GM12891 (cell line): ENCODE results near the gene TFDP1.

Source experiments
- POLR2A ChIP-seq: IDR thresholded peaks from 2 replicates; pipeline ENCODE4 v1.6.1; 2011; ENCODE audit warnings: low read depth, low read length, control low read depth
- POLR2AphosphoS5 ChIP-seq: IDR thresholded peaks from 2 replicates; pipeline ENCODE4 v1.6.1; 2011; ENCODE audit warnings: low read depth, low read length, control low read depth
- SPI1 ChIP-seq: IDR thresholded peaks from 2 replicates; pipeline ENCODE4 v1.6.1; 2011; ENCODE audit warnings: low read depth, low read length, control low read depth
- TAF1 ChIP-seq: IDR thresholded peaks from 2 replicates; pipeline ENCODE4 v1.6.1; 2011; ENCODE audit warnings: low read depth, low read length, control low read depth

DNA sequence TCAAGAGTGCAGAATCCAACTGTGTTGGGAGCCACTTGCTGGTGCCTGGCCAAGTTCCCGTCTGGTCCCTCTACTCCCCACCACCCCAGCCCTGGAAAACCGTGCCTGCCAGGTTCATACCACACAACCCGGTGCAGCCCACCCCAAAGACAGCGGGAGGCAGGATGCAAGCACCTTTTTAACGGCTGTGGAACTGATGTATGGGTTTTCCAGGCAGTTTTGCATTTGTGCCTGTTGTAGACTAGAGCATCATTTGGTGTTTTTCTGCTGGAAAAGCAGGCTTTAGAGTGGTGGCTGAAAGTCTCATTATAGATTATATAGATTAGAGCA is 13.5 kb downstream of the TFDP1 start:
- TF ChIP-seq POLR2AphosphoS5 (no peak), TAF1 (no peak), SPI1 (no peak), POLR2A (no peak)
